Lung microvascular endothelial cell (primary cell): ENCODE measurements around the gene PSMC1. TPM values are rescaled to one million over a fixed set of nuclear protein-coding genes. Genes with fewer than 3 reads are reported as not detected.
A peak's percentile ranks its signal among the peaks of the same experiment; 100 is the strongest.

Experiments
- DNase-seq, 2 donors: peaks; one replicate each; pipeline versions ENCODE4 v3.0.0 to v3.0.0-alpha.2; 2010; ENCODE audit warnings: low read depth in 2 of 2
- total RNA-seq: library from RNA; depleted of rRNA; stranded (reverse); fragments of >200 nt; gene quantifications from 2 replicates; pipeline ENCODE4 v1.2.1, GENCODE V29; 2014

Gene PSMC1
- total RNA-seq, 1 donor from 2014 or later: 56.7 TPM

DNA sequence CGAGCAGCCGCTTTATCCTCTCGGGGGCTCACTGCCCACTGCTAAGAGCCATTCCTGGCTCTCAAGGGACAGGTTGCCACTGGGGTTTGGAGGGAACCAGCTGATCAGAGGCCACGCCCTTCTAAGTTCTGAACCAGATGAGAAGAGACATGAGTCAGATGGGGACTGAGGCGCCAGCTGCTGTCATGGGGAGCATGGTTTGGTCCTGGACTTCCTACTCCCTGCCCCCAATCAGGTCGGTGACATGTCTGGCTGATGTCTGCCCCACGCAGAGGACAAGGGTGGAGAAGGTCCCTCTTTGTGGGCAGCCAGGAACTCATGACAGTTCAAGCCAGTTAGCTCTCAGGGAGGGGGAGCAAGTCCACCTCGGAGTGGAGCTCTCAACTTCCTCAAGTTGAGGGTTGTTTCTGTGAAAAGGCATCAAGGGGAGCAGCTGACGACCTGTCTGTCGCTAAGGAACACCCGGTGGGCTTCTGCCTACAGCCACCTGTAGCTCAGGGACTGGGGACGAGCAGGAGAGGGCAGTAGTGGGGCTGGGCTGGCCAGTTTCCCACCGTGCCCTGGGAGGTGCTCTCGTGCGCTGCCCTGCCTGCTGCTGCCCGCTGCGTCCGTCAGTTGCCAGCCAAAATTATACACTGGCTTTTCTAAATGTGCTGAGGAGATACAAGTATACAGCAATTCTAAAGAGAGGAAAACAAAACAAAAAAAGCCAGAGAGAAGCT is 20.5 kb downstream of the PSMC1 start:
- peak in 1 of 2 donors; percentile 62 for DNase-seq

DNA sequence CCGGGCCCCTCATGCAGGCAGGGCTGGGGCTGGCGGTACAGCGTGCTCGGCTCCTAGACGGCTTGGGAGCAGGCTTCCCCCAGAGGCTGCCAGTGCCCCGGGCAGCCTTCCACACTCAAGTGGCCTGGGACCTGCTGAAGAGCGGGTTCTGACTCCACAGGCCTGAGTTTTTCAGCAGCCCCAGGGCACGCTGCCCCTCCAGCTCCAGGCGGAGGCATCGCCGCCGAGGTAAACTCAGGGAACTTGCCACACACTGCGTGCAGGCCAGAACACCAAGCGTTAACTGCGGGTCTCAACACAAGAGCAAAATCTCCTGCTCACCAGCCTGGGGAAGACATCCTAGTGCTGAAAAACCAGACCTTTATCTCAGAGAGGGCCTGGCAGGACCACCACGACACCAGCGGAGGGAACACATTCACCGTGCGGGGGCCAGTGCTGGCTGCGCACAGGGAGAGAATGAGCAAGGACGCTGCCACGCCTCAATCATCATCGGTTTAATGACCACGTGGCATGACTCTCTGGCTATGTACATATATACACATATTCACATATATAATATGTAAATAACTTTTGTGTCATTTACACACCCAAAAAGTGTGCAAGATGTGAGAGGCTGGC is 21.3 kb downstream of the PSMC1 start:
- DNase-seq: no peak

DNA sequence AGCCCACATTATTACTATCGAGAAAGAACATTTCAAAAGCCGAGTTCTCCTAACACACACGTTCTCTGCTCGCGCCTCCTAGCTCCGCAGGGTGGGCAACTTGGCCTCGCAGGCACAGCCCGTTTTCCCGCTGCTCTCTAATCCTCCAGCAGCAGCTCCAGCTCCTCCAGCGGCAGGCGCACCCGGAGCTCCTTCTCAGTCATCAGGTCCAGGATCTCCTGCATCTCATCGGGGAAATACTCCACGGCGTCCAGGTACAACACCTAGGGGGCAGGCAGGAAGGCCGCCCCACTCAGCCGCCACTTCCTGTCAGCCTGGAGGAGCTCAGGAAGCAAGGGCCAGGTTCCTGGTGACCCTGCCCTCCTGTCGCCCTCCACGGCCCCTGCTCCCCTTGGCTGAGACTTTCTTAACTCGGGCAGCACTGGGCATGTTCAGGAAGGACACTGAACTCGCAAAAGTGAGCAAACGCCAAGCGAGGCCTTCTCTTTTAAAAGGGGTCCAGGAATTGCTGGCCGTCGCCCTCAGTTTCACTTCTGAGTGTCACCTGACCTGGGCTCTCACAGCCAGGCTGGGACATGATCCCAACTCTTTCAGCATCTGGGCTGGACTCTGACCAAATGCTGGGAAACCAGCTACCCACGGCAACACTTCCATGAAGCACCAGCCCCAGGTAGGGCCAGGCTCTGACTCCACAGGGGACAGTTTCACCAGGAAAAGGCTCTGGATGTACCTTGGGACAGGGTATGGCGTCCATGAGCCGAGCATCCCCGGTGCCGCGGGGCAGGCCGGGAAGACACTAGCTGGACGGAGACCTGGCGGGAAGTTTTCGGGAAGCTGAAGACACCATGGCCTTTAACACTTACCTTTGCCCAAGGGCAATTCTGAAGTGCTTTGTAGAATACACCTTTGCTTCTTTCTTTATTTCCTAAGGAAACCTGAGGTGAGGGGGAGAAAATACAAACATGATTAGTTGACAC is 22.1 kb downstream of the PSMC1 start:
- peak in 1 of 2 donors; percentile 40 for DNase-seq

DNA sequence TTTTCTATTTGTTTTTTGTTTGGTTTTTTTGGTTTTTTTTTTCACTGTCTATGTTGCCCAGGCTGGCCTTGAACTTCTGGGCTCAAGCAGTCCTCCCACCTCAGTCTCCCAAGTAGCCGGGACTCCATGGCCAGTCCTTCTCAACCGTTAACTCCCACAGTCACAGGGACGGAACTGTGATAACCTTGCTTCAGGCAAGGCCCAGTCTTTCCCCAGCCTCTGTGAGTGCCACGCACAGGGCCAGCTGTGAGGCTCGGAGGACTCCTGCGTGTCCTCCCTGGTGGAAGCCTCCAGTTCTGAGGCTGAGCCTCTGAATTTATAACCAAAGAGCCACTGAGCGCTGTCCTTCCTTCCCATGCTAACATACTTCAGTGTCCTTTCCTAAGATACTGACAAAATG is 23.7 kb downstream of the PSMC1 start:
- DNase-seq: no peak

DNA sequence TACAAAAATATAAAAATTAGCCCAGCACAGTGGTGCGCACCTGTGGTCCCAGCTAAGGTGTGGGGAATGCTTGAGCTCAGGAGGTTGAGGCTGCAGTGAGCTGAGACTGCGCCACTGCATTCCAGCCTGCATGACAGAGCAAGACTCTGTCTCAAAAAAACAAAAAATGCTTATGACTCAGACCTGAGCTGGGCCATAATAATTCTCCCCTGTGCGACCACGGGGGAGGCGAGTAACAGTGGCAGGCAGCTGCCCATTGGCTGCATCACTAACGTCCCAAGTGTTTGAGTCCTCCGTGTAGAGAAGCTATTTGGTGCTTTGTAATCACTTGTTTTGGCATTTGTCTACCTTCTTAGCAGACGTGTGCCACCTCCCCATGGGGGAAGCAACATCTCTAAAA is 24.9 kb downstream of the PSMC1 start:
- DNase-seq: peak in 1 of 2 donors; percentile 78

DNA sequence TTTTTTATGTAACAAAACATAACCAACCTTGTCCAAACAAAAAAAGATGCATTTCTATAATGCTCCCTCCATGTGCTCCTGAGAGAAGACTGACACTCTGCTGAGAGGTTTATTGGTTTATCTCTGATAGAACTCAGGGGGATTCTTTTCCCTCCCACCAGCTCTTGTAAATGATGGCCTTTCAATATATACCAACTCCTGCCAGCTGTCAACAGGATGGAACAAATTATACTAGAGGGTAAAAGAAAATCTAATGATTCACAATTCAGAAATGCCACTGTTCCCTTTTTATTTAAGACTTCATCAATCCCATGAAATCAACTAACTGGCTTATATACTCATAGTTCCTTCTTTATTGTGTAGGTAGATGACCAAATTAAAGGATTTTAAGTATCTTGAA is 25.4 kb downstream of the PSMC1 start:
- no peak for DNase-seq

DNA sequence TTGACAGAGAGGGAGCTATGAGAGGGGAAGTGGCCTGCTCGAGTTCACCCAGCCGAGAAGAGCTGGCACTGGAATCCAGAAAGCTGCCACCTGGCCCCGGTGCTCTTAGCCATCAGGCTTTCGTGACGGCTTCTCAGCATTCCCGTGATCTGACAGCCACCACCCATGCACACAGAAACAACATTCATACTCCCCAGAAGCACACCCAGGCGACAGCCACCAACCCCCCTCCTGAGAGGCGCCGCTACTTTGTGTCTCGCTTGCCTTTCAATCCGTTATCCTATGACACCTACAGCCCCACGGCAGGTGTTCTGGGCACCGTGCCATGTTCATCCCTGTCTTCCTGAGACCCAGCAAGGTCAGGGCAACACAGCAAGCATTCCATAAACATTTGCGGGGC is 31.4 kb downstream of the PSMC1 start:
- DNase-seq: no peak

DNA sequence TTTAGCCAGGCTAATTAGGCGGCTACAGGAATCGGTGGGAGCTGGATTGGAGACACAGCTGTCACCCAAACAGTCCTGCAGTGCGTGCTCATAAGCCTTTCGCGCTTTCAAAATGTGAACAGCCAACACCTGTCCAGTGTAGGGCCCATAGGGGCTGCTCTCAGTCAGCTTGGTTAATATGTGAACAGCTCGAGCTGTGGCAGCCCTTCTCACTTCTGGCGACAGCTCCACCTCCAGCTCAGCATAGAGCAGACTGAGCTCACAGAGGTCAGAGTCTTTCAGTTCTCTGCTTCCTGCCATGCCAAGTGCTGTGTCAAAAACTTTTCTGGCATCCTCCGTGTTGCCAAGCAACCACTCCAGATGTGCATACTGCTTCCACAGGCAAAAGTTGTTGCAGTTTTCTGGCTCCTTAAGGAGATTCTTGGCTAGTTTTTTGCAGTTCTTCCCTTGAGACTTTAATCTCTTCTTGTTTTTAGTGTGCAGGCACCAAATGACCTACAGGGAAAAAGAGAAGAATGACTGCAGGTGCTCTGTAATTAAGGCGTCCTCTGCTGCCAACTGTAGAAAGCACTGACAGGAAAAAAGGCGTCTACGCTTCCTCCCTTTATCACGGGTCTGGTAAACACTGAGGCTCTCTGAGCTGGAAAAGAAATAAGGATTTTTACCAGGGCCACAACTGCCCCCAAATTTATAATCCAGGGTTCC is 32.5 kb downstream of the PSMC1 start:
- DNase-seq: peak; percentile 51 to 72

DNA sequence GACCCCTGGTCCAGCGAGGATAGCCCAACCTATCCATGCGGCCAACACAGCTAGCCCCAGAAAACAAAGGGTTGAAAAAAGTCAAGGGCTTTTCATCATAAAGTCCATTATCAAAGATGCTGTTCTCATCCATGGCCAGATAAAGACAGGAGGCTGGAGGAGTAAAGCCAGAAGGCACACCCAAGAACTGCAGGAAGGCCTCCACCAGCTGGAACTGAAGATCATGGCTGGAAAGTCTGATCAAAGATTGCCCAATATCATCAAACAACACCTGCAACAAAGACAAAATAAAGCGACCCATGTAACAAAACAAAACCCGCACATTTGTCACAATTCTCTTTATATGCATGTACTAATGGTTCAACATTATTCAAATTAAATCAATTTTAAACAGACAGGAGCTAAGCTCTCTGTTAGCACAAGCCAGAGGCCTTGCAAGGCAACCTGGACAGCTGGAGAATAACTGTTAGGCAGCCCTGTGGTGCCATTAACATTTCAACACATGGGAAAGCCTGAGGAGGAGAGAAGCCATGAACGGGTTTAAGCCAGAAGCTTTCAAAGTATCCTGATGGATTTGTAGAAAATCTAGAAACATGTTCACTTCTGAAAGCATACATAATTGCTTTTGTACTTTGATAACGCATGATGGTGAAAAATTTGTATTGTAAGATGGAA is 34.1 kb downstream of the PSMC1 start:
- DNase-seq: no peak

DNA sequence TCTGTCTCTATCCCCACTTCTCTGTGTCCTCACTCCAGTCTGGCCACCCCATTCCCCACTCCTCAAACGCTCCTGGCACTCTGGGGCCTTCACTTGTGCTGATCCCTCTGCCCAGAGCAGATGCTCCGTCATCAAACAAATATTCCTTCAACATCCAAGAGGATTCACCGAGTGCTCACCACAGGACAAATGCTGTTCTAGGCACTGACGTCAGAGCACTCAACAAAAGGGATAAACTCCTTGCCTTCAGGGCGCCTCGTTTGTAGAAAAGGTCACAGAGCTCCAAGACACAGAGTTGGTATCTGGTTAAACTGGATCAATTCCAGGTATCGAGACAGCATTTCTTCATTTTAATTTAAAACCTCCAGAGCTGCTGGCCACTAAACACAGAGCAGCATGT is 35.3 kb downstream of the PSMC1 start:
- DNase-seq: no peak

DNA sequence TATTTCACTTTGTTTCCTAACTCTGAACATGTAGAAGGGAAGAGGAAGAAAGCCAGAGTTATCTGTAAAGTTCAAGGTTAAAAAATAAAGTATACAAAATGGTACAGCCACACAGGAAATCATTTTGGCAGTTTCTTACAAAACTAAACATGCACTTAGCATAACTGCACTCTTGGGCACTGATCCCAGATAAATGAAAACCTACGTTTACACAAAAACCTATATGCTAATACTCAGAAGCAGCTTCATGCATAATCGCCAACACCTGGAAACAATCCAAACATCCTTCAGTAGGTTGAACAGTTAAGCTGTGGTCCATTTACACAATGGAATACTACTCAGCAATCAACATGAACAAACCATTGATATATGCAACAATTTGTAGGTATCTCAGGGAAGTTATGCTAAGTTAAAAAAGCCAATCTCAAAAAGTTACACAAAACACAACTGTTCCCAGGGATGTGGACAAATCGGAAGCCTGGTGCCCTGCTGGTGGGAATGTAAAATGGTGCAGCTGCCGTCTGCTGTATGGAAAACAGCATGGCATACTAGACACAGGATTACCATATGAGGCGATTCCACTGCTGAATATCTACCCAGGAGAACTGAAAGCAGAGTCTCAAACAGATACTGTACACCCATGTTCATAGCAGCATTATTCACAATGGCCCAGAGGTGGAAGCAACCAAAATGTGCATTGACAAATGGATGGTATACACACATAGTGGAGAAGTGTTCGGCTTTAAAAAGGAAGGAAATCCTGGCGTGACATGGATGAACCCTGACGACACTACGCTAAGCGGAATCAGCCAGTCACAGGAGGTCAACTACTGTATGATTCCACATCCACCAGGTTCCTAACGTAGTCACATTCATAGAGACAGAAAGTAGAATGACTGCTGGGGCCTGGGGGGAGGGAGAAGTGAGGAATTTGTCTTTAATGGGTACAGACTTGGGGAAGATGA is 37.7 kb downstream of the PSMC1 start:
- DNase-seq: peak in 1 of 2 donors; percentile 46

DNA sequence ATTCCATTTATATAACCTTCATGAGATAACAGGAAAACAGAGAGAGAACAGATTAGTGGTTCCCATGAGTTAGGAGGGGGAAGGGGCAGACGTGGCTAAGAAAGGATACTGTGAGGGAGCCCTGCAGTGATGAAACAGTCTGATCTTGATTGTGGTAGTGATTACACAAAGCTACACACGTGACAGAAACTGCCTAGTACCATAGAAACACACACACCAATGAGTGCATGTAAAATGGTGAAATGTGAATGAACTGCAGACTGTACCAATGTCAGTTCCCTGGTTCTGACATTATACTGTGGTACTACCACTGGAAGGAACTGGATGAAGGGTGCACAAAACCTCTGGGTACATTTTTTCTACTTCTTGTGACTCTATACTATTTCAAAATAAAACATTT is 38.5 kb downstream of the PSMC1 start:
- DNase-seq: no peak

DNA sequence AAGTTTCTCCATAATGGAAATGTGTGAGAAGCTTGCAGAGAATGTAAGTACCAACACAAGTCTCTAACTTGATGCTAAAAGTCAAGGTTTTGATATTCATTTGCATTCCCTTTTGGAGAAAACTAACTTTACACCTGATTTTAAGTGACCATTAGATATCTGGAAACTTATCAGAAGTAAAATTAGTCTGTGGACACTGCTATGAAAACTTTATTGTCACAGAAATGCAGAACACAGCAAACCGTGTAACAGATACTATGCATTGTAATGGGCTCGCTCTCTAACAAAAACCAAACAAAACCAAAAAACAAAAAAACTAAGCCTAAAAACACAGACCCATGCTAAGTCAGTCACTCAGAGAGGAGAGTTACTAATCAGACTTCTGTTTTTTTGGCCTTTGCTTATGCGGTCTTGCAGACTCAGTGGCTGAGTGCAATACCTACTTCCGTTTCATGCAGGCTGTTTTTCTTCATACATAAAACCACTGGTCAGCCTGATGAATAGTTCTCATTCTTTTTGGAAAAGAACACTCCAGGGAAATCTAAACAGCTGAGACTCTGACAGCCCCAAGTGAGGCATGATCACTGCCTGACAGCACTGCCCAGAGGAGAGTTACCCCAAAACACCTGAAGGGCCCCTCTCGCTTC is 39.6 kb downstream of the PSMC1 start:
- no peak for DNase-seq

DNA sequence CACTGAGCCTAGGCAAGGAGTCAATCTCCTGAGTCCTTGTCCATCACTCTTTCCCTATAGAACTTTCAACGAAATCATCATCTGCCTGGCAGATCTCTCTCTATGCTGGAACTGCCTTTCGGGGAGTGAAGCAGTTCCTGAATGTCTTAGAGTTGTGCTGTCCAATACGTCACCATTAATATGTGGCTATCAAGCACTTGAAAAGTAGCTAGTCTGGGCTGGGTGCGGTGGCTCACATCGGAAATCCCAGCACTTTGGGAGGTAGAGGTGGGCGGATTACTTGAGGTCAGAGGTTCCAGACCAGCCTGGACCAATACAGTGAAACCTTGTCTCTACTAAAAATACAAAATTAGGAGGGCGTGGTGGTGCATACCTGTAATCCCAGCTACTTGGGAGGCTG is 40.3 kb downstream of the PSMC1 start:
- DNase-seq: no peak

DNA sequence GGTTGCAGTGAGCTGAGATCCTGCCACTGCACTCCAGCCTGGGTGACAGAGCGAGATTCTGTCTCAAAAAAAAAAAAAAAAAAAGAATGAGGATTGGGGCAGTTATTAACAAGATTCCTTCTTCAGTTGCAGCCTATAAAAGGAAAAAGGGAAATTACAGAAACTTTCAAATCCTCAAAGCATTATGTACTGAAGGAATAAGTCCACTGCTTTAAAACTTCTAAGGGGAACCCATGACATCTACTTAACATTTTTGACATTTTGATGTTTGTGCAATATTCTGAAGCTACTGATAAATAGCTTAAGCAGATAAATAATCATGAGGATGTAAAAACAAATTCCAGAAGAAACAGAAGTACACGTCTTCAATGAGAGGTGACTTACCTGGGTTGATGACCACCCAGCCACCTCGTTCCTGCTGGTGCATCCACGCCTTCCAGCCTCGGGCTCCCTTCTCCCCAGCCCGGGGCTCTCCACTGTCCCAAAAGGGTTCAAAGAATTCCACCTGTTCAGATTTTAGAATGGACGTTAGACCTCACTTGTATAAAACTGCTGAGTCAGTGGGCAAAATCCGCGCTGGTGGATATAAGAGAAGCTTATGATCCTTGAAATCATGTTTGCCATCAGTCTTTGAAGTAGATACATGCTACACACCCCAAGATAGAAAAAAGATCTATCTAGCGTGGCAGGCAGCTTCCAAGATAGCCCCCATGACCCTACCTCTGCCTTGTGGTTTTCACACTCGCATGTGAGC is 41.7 kb downstream of the PSMC1 start:
- DNase-seq: no peak

DNA sequence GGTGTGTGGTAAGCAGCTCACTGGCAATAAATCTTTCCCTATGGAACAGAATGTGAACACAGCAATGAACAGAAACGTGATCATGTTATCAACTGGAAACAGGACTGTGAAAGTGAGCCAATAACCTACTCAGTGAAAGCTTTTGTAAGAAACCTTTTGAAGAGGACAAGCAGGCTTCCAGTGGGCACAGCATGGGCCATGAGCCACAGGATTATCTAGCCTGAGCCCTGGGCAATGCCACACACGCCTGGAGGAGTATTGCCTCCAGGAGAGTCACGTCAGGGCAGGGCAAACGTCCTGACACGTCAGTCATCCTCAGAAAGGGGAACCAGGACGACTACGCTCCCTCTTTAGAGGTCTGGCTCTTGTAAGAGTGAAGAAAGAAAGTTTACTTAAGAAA is 43.1 kb downstream of the PSMC1 start:
- DNase-seq: no peak

DNA sequence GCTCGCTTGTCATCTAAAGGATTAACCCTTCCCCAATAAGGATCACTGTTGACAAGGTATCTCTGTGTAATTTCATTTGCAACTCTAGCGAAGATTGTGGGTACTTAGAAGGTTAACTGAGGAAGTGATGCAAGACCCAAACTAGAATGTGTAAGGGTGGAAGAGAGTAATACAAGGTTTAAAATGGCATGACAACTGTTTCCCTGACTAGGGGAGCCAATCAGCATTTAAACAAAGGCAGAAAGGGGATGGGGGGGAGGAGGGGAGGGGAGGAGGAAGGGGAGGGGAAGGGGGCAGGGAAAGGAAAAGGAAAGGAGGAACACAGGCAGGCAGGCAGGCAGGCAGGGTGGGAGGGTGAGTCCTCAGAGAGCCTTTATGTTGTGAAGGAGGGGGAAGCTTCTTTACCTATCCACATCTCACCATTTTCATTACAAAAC is 44.3 kb downstream of the PSMC1 start:
- DNase-seq: no peak

DNA sequence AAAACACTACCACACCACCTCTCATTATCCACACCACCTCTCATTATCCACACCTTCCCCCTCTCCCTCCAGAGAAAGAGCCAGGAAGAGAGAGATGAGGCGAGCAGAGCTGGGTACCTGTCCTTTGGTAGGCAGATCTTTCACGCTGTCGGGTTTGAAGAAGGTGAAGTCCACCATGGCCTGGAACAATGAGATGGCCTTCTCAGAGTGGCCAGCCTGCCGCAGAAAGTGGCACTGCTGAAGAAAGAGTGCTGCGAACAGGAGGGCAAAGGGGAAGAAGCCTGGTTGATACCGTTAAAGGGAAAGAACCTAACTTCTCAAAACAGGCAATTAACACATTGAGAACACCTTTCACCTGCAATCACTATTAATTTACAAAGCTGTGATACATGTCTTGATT is 44.8 kb downstream of the PSMC1 start:
- DNase-seq: no peak

DNA sequence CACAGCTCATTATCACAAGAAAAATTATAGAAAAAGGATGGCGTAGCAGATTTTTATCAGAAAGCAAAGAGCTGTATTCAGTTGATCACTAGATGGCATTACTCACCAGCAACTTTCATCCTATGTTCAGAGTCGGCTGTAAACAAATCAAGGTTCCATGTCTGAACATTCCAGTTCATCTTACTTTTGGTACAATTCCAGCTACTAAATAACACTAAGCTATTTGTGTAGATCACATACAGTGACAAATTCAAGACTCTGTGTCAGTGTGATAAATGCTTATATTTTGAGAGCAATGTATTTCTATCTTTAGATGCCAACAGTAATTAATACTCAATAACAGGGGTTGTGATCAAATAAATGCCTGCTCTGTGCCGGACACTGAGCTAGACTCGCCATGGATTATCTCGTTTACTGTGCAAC is 45.3 kb downstream of the PSMC1 start:
- peak; percentile 75 to 85 for DNase-seq
